IMR-90 (cell line): ENCODE data around the gene CPAMD8. TPM values are rescaled to one million over a fixed set of nuclear protein-coding genes. Genes with fewer than 3 reads are reported as not detected.

Source experiments
- ATAC-seq: fragments of 200-7000 bp; cut with Tn5 transposase; 2 replicates; pipeline ENCODE4 v1.9.1; 2020; ENCODE audit warnings: low read depth, mild to moderate bottlenecking, moderate library complexity
- BruUV-seq: library from RNA; stranded (reverse); fragments of 400-500 nt; replicated peaks from 2 replicates; lab custom pipeline; 2021; lab: Mats Ljungman, UMichigan
- CTCF ChIA-PET: fragments of 300-600 bp; formaldehyde crosslinking; extraction: SDS; loops from one replicate; lab custom pipeline; 2021; ENCODE audit warnings: antibody characterized with exemption; lab: Yijun Ruan, JAX
- POLR2A ChIA-PET: fragments of 300-600 bp; sonication (Branson Sonifier 250); formaldehyde crosslinking; loops from one replicate; lab custom pipeline; 2022; ENCODE audit warnings: antibody characterized with exemption; ENCODE audit not compliant: unreplicated experiment; lab: Charles Lee
- DNase-seq: peaks from one replicate; pipeline ENCODE4 v3.0.0; 2013
- H2AFZ ChIP-seq: replicated peaks from 2 replicates; pipeline ENCODE3; 2013; ENCODE audit warnings: low read length, mild to moderate bottlenecking; ENCODE audit not compliant: poor library complexity
- H2AK5ac ChIP-seq: 2 replicates; pipeline ENCODE4 v1.6.1; 2013; ENCODE audit warnings: low read depth, low read length, inconsistent platforms
- H2AK9ac ChIP-seq: replicated peaks from 2 replicates; pipeline ENCODE3; 2013; ENCODE audit warnings: mild to moderate bottlenecking, low read depth, low read length, moderate library complexity; ENCODE audit not compliant: poor library complexity
- H2BK120ac ChIP-seq: 2 replicates; pipeline ENCODE4 v1.6.1; 2013; ENCODE audit warnings: low read depth, low read length, inconsistent platforms
- H2BK15ac ChIP-seq: 3 replicates; pipeline ENCODE4 v1.6.1; 2013; ENCODE audit warnings: low read depth, low read length, inconsistent platforms
- H2BK20ac ChIP-seq: 2 replicates; pipeline ENCODE4 v1.6.1; 2013; ENCODE audit warnings: low read depth, mild to moderate bottlenecking, inconsistent platforms, low read length, moderate library complexity
- H2BK5ac ChIP-seq: 2 replicates; pipeline ENCODE4 v1.6.1; 2013; ENCODE audit warnings: mild to moderate bottlenecking, low read depth, low read length, inconsistent platforms; ENCODE audit not compliant: poor library complexity, severe bottlenecking
- H3K14ac ChIP-seq: replicated peaks from 2 replicates; pipeline ENCODE4 v1.6.1; 2013; ENCODE audit warnings: low read depth, low read length, inconsistent platforms
- H3K18ac ChIP-seq: 2 replicates; pipeline ENCODE4 v1.6.1; 2013; ENCODE audit warnings: low read depth, low read length, control low read depth
- H3K23ac ChIP-seq: 2 replicates; pipeline ENCODE4 v1.6.1; 2013; ENCODE audit warnings: low read depth, low read length, inconsistent platforms
- H3K27ac ChIP-seq: 2 replicates; pipeline ENCODE4 v1.5.1; 2013; ENCODE audit warnings: mild to moderate bottlenecking, control low read depth, low read length; ENCODE audit not compliant: insufficient read depth
- H3K27me3 ChIP-seq: 2 replicates; pipeline ENCODE4 v1.6.1; 2013; ENCODE audit warnings: low read length; ENCODE audit not compliant: control insufficient read depth, insufficient read depth
- H3K36me3 ChIP-seq: 2 replicates; pipeline ENCODE4 v1.6.1; 2013; ENCODE audit warnings: low read length, mixed read lengths; ENCODE audit not compliant: control insufficient read depth, insufficient read depth
- H3K4ac ChIP-seq: 2 replicates; pipeline ENCODE4 v1.6.1; 2013; ENCODE audit warnings: low read depth, low read length, inconsistent platforms
- H3K4me1 ChIP-seq: 2 replicates; pipeline ENCODE4 v1.6.1; 2013; ENCODE audit warnings: low read length, mixed read lengths; ENCODE audit not compliant: control insufficient read depth, insufficient read depth
- H3K4me2 ChIP-seq: 2 replicates; pipeline ENCODE4 v1.6.1; 2013; ENCODE audit warnings: low read depth, mild to moderate bottlenecking, control low read depth, low read length, moderate library complexity
- H3K4me3 ChIP-seq: 2 replicates; pipeline ENCODE4 v1.5.1; 2013; ENCODE audit warnings: low read depth, mild to moderate bottlenecking, control low read depth, low read length, moderate library complexity; ENCODE audit not compliant: insufficient read depth
- H3K56ac ChIP-seq: 2 replicates; pipeline ENCODE4 v1.6.1; 2013; ENCODE audit warnings: low read length, inconsistent platforms; ENCODE audit not compliant: insufficient read depth; ENCODE audit errors: extremely low read depth
- H3K79me1 ChIP-seq, 2 experiments: 2 replicates each; pipeline ENCODE4 v1.6.1; 2013; ENCODE audit warnings: low read length in 2 of 2, inconsistent platforms in 1 of 2, low read depth in 1 of 2
- H3K9ac ChIP-seq: 2 replicates; pipeline ENCODE4 v1.6.1; 2013; ENCODE audit warnings: low read depth, low read length, control low read depth
- H3K9me1 ChIP-seq: 2 replicates; pipeline ENCODE4 v1.6.1; 2013; ENCODE audit warnings: low read length, inconsistent platforms; ENCODE audit not compliant: insufficient read depth
- H3K9me3 ChIP-seq: 2 replicates; pipeline ENCODE4 v1.6.1; 2013; ENCODE audit warnings: low read length; ENCODE audit not compliant: control insufficient read depth, insufficient read depth
- H4K20me1 ChIP-seq: 2 replicates; pipeline ENCODE4 v1.6.1; 2013; ENCODE audit warnings: low read length, inconsistent platforms; ENCODE audit not compliant: insufficient read depth
- H4K5ac ChIP-seq: 2 replicates; pipeline ENCODE4 v1.6.1; 2013; ENCODE audit warnings: mild to moderate bottlenecking, low read depth, low read length, control low read depth
- H4K8ac ChIP-seq, 2 experiments: 2 replicates each; pipeline ENCODE4 v1.6.1; 2013; ENCODE audit warnings: low read depth in 2 of 2, low read length in 2 of 2, control low read depth in 1 of 2, inconsistent platforms in 1 of 2
- H4K91ac ChIP-seq: 2 replicates; pipeline ENCODE4 v1.6.1; 2013; ENCODE audit warnings: low read depth, low read length, inconsistent platforms; ENCODE audit not compliant: insufficient read depth
- BHLHE40 ChIP-seq: fragments of 150-350 bp; IDR thresholded peaks from 2 replicates; pipeline ENCODE4 v1.6.1; 2016; ENCODE audit warnings: mild to moderate bottlenecking, low read depth, low read length
- CEBPB ChIP-seq: IDR thresholded peaks from 2 replicates; pipeline ENCODE4 v1.6.1; 2012; ENCODE audit warnings: low read depth, low read length, improper control_type of control experiment
- CHD1 ChIP-seq: IDR thresholded peaks from 2 replicates; pipeline ENCODE4 v1.6.1; 2012; ENCODE audit warnings: low read depth, low read length, improper control_type of control experiment
- FOS ChIP-seq: fragments of 150-350 bp; IDR thresholded peaks from 2 replicates; pipeline ENCODE4 v1.6.1; 2016; ENCODE audit warnings: low read depth, low read length
- MAFK ChIP-seq: IDR thresholded peaks from 2 replicates; pipeline ENCODE4 v1.6.1; 2012; ENCODE audit warnings: low read depth, low read length, improper control_type of control experiment
- MAZ ChIP-seq: IDR thresholded peaks from 2 replicates; pipeline ENCODE4 v1.6.1; 2012; ENCODE audit warnings: low read depth, mild to moderate bottlenecking, low read length, improper control_type of control experiment, moderate library complexity, borderline replicate concordance
- MXI1 ChIP-seq: IDR thresholded peaks from 2 replicates; pipeline ENCODE4 v1.6.1; 2012; ENCODE audit warnings: low read depth, mild to moderate bottlenecking, low read length, moderate library complexity, borderline replicate concordance
- NFE2L2 ChIP-seq: fragments of 150-350 bp; IDR thresholded peaks from 2 replicates; pipeline ENCODE4 v1.6.1; 2016; ENCODE audit warnings: low read depth, mild to moderate bottlenecking, low read length
- POLR2A ChIP-seq: IDR thresholded peaks from 2 replicates; pipeline ENCODE4 v1.6.1; 2012; ENCODE audit warnings: mild to moderate bottlenecking, low read depth, low read length
- RAD21 ChIP-seq: IDR thresholded peaks from 2 replicates; pipeline ENCODE4 v1.6.1; 2012; ENCODE audit warnings: low read length, improper control_type of control experiment
- RCOR1 ChIP-seq: IDR thresholded peaks from 2 replicates; pipeline ENCODE4 v1.6.1; 2012; ENCODE audit warnings: mild to moderate bottlenecking, low read length, improper control_type of control experiment; ENCODE audit not compliant: insufficient replicate concordance
- RFX5 ChIP-seq: IDR thresholded peaks from 2 replicates; pipeline ENCODE4 v1.8.0; 2012; ENCODE audit warnings: low read depth, mild to moderate bottlenecking, low read length, moderate library complexity
- SMC3 ChIP-seq: fragments of 150-350 bp; IDR thresholded peaks from 2 replicates; pipeline ENCODE4 v1.6.1; 2016; ENCODE audit warnings: low read depth, mild to moderate bottlenecking, antibody characterized with exemption, low read length, moderate library complexity
- WGBS, 2 experiments: methylation state at CpG; one replicate each; pipeline versions ENCODE4 v1.1.5 to v1.1.7; 2013; ENCODE audit warnings: missing lambda C conversion rate in 2 of 2; ENCODE audit not compliant: insufficient read length in 1 of 2; ENCODE audit errors: extremely low coverage in 2 of 2; 5-methylcytosine and 5-hydroxymethylcytosine counted together
- dilution Hi-C: fragments of 300-500 bp; cut with HindIII; formaldehyde crosslinking; loops from one replicate; pipeline ENCODE4 v1.14.3; 2018; ENCODE audit warnings: low sequenced_read_pairs; ENCODE audit not compliant: unreplicated experiment
- in situ Hi-C: fragments of 300-500 bp; cut with MboI; formaldehyde crosslinking; loops from 3 replicates; pipeline ENCODE4 v1.14.3; 2019; ENCODE audit warnings: low sequenced_read_pairs, inconsistent platforms, mixed read lengths
- intact Hi-C: fragments of 100-400 bp; cut with micrococcal nuclease; formaldehyde crosslinking; loops from 2 replicates; pipeline ENCODE4 v1.10.0; 2022
- polyA plus RNA-seq, 3 experiments: library from polyadenylated mRNA; depleted of rRNA; stranded (reverse); fragments of >200 nt; gene quantifications; 2 replicates each; pipeline ENCODE4 v1.2.3, GENCODE V29; 2012; ENCODE audit warnings: low replicate concordance in 1 of 3
- total RNA-seq: library from RNA; depleted of rRNA; stranded (reverse); fragments of >200 nt; gene quantifications from 2 replicates; pipeline ENCODE4 v1.2.3, GENCODE V29; 2012
- TF ChIP-seq, protein P1 (sequence below): fragments of 150-350 bp; IDR thresholded peaks from 2 replicates; pipeline ENCODE4 v1.6.1; 2017; ENCODE audit warnings: mild to moderate bottlenecking, antibody characterized with exemption, low read length, low read depth
- TF ChIP-seq, protein P2 (sequence below): conservative IDR thresholded peaks from 2 replicates; pipeline ENCODE4 v1.5.1; 2012; ENCODE audit warnings: mild to moderate bottlenecking, low read depth, low read length, improper control_type of control experiment
- TF ChIP-seq, protein P3 (sequence below): fragments of 150-350 bp; IDR thresholded peaks from 2 replicates; pipeline ENCODE4 v1.6.1; 2016; ENCODE audit warnings: low read depth, mild to moderate bottlenecking, low read length, moderate library complexity, borderline replicate concordance

The CPAMD8 gene
- total and polyA plus RNA-seq, 2 of the 4 experiments (the other 2 are of a cell fraction), result 0.36 to 0.79 TPM

DNA sequence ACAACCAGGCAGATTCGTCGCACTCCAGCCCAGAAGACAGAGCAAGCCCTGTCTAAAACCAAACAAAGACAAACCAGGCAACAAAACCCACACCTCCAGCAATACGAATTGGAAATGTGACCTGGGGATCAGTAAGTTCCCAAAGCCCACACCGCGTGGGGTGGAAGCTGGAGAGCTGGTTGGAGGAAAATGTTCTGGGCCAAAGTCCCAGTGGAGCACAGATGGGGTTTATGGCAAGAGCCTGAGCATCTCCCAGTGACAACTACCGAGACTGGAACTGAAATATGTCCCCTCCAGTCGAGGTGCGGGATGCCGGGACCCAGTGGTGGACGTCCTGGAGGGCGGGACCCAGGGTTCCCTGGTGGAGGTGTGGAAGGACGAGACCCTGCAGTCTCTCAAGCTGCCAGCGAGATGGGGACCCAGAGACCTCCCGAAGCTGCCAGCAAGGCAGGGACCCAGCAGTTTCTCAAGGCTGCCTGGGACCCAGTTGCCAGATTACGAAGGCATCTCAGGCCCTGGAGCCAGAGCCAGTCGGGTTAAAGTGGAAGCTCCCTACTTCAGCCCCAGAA, 22.4 kb upstream of the CPAMD8 start:
- no peak overlapping the region for H4K91ac ChIP-seq
- dilution Hi-C loops (no loop called here), in situ Hi-C loops (no loop called here), intact Hi-C loops (no loop called here)
- no peak overlapping the region for H3K4ac ChIP-seq
- no TSS peak for BruUV-seq
- H3K18ac ChIP-seq, result no peak overlapping the region
- POLR2A ChIA-PET, result interaction anchor here (0.5 kb wide), 1 partner anchor 119 kb away, joined by 6 read pairs; no protein-coding TSS in a partner anchor
- peaks cover 6% of the 10 kb centered on the region for H3K4me1 ChIP-seq
- 0 out of 4 replicates have a peak, but pooled peaks cover 0 to 3% of the 10 kb centered on the region in 2 experiments for H3K79me1 ChIP-seq
- no peak overlapping the region for H3K4me2 ChIP-seq
- H3K4me3 ChIP-seq, result no peak overlapping the region
- 83% methylated on average over 3 of the region's 16 CpGs; no CpG with 5 or more reads in 1 of the 2 experiments for WGBS, 2 experiments
- H3K14ac ChIP-seq, result no peak overlapping the region
- no peak overlapping the region for H2BK20ac ChIP-seq
- H3K56ac ChIP-seq, result no peak overlapping the region
- no peak overlapping the region for H3K9ac ChIP-seq
- no peaks in the 10 kb centered on the region for H4K20me1 ChIP-seq
- H4K8ac ChIP-seq, result no peak overlapping the region
- H2AK5ac ChIP-seq, result no peak overlapping the region
- no peaks in the 10 kb centered on the region; the same call in 1 of the 2 replicates for H3K27me3 ChIP-seq
- H3K36me3 ChIP-seq, result peaks cover 7% of the 10 kb centered on the region
- H3K23ac ChIP-seq, result no peak overlapping the region
- H3K9me1 ChIP-seq, result peaks cover 5% of the 10 kb centered on the region; the same call in 1 of the 2 replicates
- no peak overlapping the region for H2BK15ac ChIP-seq
- H4K5ac ChIP-seq, result no peak overlapping the region; the same call in 1 of the 2 replicates
- H2AK9ac ChIP-seq, result no peak overlapping the region
- no peak overlapping the region for H2BK120ac ChIP-seq
- H3K9me3 ChIP-seq, result no peaks in the 10 kb centered on the region
- H3K27ac ChIP-seq, result no peak overlapping the region
- DNase-seq (no peak), ATAC-seq (no peak)
- CTCF ChIA-PET, result no interaction called here
- TF ChIP-seq MAFK, result no peak
- TF ChIP-seq FOS, result no peak
- TF ChIP-seq SMC3, result no peak
- TF ChIP-seq NFE2L2, result no peak
- no peak for TF ChIP-seq RFX5
- TF ChIP-seq, protein P1, sequence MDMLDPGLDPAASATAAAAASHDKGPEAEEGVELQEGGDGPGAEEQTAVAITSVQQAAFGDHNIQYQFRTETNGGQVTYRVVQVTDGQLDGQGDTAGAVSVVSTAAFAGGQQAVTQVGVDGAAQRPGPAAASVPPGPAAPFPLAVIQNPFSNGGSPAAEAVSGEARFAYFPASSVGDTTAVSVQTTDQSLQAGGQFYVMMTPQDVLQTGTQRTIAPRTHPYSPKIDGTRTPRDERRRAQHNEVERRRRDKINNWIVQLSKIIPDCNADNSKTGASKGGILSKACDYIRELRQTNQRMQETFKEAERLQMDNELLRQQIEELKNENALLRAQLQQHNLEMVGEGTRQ, result no peak
- TF ChIP-seq, protein P2, sequence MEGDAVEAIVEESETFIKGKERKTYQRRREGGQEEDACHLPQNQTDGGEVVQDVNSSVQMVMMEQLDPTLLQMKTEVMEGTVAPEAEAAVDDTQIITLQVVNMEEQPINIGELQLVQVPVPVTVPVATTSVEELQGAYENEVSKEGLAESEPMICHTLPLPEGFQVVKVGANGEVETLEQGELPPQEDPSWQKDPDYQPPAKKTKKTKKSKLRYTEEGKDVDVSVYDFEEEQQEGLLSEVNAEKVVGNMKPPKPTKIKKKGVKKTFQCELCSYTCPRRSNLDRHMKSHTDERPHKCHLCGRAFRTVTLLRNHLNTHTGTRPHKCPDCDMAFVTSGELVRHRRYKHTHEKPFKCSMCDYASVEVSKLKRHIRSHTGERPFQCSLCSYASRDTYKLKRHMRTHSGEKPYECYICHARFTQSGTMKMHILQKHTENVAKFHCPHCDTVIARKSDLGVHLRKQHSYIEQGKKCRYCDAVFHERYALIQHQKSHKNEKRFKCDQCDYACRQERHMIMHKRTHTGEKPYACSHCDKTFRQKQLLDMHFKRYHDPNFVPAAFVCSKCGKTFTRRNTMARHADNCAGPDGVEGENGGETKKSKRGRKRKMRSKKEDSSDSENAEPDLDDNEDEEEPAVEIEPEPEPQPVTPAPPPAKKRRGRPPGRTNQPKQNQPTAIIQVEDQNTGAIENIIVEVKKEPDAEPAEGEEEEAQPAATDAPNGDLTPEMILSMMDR, result no peak
- TF ChIP-seq RCOR1, result no peak
- TF ChIP-seq CHD1, result no peak
- TF ChIP-seq RAD21, result no peak
- no peak for TF ChIP-seq BHLHE40
- no peak for TF ChIP-seq POLR2A
- TF ChIP-seq CEBPB, result no peak
- TF ChIP-seq MXI1, result no peak
- no peak for TF ChIP-seq MAZ
- TF ChIP-seq, protein P3, sequence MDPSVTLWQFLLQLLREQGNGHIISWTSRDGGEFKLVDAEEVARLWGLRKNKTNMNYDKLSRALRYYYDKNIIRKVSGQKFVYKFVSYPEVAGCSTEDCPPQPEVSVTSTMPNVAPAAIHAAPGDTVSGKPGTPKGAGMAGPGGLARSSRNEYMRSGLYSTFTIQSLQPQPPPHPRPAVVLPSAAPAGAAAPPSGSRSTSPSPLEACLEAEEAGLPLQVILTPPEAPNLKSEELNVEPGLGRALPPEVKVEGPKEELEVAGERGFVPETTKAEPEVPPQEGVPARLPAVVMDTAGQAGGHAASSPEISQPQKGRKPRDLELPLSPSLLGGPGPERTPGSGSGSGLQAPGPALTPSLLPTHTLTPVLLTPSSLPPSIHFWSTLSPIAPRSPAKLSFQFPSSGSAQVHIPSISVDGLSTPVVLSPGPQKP, result no peak
- no peak overlapping the region for H2AFZ ChIP-seq
- H2BK5ac ChIP-seq, result no peak overlapping the region
